SK-MEL-5 (cell line): ENCODE results near the gene SPATA3. TPM values are rescaled to one million over a fixed set of nuclear protein-coding genes. Genes with fewer than 3 reads are reported as not detected.
"Not testable (repeated sequence)": the region's sequence is repeated elsewhere in the genome, so short reads cannot be mapped to it uniquely, and the experiment has no call there.

Source experiments
- DNase-seq: peaks from one replicate; pipeline ENCODE4 v3.0.0-alpha.2; 2016; ENCODE audit warnings: low read depth, low spot score
- in situ Hi-C: cut with HindIII; loops from 2 replicates; pipeline ENCODE4 v1.10.0; 2016; ENCODE audit warnings: low sequenced_read_pairs, high pct_unique_total_duplicates, low pct_unique_long_range_greater_than_20kb
- total RNA-seq: library from RNA; depleted of rRNA; stranded (reverse); fragments of >200 nt; shearing (Covaris generic); gene quantifications from 2 replicates; pipeline ENCODE4 v1.2.3, GENCODE V29; 2014

The SPATA3 gene
- total RNA-seq, 1 experiment from 2014 or later, result not detected

DNA sequence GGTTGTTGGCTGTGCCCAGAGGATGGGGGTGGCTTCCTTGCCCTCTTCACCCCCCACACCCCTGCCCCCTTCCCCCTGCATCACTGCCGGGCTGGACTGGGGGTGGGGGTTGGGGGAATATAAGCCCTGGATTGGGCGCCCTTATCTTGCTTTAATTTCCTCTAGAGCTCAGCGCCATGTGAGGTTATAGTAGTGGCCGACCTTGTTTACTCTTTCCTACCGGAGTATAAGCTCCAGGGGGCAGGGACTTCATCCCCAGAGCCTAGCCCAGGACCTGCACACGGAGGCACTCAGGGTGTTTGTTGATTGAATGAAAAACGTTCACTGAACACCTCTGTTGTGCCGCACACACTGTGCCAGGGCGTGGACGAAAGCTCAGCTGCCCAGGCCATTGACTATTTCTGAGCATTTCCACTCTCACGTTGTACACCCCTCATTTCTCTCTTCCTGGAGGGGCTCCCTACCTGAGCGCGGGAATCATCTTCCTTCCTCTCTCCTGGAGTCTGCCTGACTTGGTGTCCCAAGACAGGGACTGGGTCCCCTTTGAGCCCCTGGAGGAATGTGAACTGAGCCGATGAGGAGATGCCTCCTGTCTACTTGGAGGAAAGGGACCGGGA, 9.3 kb upstream of the SPATA3 start:
- DNase-seq, result no peak
- in situ Hi-C loops, result no loop called here

DNA sequence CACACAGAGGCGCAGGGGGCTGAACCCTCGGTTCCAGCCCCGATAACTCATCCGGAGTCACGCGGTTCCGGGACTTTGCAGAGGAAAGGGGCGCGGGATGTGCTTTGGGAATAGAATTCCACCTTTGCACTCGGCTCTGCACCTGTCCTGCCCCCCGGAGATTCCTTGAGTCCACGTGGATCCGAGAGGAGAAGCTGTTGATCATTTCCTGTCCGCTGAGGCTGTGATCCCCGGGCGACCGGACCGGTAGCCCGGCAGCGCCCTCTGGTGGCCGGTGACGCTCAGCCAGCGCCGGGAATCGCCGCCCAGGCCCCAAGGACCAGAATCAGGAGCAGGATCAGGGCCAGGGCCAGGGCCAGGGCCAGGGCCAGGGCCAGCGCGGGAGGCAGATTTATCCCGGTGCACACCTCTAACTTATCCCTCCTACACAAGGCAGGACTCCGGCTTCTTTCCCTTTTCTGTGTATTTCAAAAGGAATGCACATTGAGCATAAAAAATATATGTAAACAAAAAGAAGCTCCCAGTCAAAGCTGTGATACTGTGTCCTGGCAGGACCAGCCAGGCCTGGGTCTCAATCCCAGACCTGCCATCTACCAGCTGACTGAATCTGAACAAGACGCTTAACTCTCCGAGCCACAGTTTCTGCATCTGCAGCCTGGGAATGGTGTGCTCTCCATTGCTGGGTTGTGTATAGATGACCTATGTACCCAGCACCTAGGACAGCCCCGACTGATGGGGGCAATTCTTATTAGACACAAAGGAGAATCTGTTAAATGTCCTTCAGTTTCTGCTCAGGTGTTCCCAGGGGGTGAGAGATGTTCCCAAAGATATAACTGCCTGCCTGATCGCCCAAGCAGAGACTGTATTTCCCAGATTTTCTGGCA, 8.5 kb upstream of the SPATA3 start:
- peak; percentile 72 for DNase-seq
- in situ Hi-C loops, result no loop called here

DNA sequence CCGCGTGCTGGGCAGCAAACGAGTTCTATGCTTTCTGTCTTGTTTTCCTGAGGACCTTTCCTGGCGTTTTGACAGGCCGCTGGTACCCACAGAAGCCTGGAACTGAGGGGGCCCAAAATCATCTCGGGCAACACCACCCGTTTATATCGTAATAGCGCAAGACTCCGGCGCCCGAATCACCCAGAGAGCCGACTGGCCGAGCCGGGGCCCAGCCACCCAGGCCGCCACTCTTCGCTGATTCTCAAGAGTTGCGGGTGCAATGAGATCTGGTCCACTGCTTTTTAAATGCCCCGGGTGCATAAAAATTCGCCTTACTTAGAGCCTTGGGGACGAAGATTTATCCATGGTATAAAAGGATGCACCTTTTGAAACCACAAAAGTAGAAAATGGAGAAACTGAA, 6.2 kb upstream of the SPATA3 start:
- DNase-seq, result no peak
- in situ Hi-C loops, result no loop called here

DNA sequence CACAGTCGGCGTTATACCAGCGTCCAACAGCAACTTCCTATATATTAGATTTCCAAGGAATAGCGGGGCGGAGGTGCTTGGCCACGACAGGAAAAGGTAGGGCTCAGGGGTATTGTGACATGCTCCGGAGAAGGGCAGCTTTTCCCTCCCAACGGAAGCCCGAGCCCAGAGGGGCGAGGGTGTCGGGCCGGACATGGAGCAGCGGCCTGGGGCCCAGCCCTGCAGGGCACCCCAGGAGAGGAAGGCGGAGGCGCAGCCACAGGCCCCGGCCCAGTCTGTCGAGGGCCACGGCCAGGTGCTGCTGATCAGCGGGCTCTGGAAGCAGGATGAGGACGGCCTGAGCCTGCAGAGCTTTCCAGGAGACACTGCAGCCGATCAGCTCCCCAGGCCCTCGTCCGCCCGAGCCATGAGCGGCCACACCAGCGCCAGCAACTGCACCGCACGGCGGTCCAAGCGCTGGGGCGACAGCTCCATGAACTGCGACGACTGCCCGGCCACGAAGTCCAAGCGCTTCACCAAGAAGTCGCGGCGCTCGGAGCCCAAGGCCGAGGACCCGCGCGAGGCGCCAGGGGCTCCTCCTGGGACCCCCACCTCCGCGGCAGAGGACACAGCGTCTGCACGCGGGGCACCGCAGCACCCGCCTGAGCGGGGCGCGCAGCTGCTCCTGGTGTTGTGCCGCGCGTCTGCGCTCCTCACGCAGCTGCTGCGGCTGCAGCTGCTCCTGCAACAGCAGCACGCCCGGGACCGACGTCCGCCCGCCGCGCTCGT, 5.6 kb upstream of the SPATA3 start:
- in situ Hi-C loops, result no loop called here
- no peak for DNase-seq

DNA sequence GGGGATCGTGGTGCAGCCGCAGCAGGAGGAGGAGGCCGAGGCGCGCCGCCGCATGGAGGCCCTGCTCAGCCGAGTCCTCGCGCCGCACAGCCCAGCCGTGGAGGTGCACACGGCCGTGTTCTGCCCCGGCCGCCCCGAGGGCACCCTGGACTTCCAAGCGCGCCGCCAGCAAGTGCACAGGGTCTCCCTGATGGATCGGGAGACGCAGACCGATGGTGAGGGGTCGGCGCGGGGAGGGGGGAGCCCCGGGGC, 5.1 kb upstream of the SPATA3 start:
- in situ Hi-C loops, result no loop called here
- no peak for DNase-seq

- in situ Hi-C loops, result no loop called here
- no peak for DNase-seq
These were observed 4.3 kb upstream of the SPATA3 start for GRCh38 chr2:230991598-230991997.

DNA sequence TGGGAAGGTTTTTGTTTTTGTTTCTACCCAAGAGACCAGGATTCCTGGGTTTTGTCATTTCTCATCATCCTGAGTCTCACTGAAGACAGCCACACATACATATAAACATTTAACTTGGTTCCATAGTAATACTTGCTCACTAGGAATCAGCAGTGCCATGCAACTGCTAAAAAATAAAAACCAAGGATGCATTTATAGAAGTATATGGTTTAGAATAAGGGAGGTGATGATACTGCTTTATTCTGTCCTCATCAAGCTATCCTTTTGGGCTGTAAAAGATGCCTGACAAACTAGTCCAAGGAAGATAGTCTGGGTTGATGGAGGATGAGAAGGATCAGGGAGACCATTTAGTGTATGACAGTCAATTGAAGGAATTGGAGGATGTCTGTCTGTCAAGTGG, 740 bp downstream of the SPATA3 start:
- DNase-seq, result no peak
- in situ Hi-C loops, result no loop called here

- no peak for DNase-seq
- in situ Hi-C loops, result no loop called here
These were observed 3.0 kb downstream of the SPATA3 start for GRCh38 chr2:230998882-230999281.

DNA sequence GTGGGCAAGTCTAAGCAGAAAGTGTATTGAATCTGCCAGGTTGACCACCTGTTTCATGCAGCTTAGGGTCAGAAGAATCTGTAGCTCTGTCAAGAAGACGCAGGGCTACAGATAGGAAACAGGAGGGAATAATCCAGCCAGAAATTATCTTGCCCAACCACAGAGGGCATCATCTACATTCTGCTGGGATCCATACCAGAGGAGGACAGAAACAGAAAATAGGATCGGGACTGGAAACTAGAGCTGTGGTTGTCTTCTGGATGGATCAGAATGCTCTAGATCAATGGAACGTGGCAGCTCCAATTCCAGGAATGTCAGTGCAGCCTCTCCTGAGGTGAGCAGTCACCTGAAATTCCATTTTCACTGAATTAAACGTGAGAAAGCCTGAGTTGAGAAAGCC, 3.6 kb downstream of the SPATA3 start:
- peak; percentile 33 for DNase-seq
- in situ Hi-C loops, result no loop called here

- DNase-seq, result no peak
- in situ Hi-C loops, result no loop called here
These were observed 4.4 kb downstream of the SPATA3 start for GRCh38 chr2:231000211-231000904.

GRCh38 chr2:231001036-231001435, 5.1 kb downstream of the SPATA3 start:
- DNase-seq, result no peak
- in situ Hi-C loops, result no loop called here

DNA sequence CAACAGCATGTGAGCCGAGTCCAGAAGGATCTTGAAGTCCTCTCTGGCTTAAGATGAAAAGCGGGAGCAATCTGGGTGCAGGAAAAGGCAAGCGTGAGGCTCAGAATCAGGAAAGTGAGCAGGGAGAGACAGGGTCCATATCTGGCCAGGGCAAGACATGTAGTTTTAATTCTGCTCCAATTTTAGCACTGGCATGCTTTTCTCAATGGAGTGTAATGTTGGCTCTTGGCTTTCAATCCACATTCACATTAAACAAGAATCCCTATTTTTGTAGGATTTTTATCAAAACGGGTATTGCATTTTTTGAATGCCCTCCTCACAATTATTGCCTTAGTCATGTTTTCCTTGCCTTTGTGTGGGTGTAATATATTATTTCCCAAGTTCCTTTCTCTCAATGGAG, 6.0 kb downstream of the SPATA3 start:
- DNase-seq, result no peak
- in situ Hi-C loops, result no loop called here

DNA sequence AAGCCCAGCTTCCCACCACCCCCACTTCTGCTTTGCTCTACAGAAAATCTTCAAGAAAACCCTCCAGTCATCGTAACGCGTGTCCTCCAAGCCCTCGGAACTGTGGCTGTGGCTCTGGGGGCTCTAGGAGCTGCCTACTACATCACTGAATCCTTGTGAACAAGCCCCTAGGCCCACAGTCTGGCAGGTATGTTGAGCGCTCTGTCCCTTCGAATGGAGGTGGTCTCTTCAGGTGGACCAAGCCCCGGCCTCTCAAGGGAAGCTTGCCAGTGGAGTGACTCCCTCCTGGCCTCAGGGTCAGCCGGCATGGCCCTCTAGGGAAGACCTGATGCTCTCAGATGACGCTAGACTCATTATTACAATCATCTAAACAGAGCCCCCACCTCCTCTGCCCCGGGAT, 6.7 kb downstream of the SPATA3 start:
- no peak for DNase-seq
- in situ Hi-C loops, result no loop called here

DNA sequence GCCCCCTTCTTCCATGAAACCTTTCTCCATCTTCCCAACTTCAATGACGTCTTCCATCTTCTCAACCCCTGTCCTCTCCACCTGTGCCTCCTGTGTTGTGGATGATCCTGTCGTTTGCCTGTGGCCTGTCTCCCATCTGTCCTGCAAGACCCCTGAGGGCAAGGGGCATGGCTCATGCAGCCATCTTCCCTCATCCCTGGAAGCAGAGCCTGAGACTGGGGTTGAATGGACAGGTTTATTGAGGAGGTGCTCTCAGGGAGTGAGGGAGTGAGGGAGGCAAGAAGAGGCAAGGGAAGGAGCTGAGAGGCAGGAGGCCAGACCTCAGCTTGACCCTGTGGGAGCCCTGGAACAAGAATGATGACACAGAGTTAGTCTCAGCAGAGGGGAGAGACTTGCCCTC, 7.3 kb downstream of the SPATA3 start:
- DNase-seq, result no peak
- in situ Hi-C loops, result no loop called here

- DNase-seq, in situ Hi-C loops: not testable (repeated sequence)
These were observed 9.0 kb downstream of the SPATA3 start for GRCh38 chr2:231004930-231005329.

DNA sequence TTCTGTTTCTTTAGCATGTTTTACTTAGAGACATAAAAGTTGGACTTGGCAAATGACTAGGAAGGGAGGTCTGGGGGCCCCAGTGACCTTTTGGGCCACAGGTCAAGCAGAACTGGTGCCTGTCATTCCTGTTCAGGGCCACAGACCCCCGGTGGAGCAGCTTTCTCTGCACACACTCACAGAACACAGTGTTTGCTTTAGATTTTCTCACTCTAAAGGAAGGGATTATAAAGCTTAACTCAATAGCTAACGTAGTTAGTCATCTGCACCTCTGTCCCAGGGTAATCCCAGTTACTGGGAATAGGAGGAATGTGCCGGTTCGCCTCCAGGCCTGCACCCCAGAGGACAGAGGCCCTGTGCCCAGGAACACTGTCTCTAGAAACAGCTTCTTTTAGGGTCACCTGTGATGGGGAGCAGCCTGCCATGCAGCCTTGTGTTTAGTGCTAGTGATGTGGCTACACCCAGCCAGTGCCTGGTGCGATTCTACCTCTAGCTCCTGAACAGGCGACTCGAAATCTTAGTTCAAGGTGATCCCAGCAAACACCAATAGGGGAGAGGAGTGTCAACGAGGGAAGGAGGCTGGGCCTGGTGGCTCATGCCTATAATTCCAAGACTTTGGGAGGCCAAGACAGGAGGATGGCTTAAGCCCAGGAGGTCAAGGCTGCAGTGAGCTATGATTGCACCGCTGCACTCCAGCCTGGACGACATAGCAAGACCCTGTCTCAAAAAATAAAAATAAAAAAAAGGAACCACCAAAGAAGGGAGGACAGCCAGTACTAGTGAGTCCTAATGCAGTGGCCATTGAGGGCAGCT, 11.6 kb downstream of the SPATA3 start:
- no peak for DNase-seq
- in situ Hi-C loops, result no loop called here

DNA sequence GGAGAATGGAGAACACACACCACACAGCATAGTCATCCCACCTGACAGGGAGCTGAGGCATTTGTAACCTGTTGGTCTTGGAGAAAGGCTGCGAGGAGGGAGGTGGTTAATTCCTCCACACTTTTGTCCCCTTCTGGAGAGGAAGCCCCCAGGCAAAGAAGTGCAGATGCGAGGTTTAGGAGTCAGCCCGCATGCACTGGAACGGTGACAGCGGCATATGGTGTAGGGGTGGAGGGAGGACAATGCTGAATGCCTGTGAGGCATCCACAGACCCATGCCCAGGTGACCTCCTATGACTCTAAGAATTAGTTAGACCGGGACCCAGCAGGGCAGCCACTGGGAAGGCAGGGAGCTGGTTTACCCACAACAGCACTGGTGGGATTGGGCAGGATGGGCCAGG, 12.2 kb downstream of the SPATA3 start:
- in situ Hi-C loops, result no loop called here
- no peak for DNase-seq
